ENCODE results near the gene EEFSEC.

DNA sequence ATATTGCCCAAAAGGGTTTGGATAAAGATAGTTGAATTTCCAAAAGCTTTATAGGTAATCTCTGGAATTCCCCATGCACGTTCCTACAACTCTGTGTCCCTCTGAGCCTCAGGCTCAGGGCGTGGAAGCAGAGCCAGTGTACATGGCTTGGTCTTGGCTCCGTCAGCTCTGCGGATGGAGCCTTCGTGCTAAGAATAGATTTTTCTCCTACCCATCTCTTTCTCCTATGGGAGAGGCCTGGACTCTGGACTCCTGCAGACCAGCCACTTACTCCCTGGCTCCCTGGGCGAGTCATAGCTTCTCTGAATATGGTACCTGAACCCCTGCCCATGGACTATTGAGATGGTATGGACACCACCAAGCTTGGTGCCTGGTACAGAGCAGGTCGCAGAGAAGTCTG, 99.9 kb downstream of the EEFSEC start:
- TF ChIP-seq, protein P1, sequence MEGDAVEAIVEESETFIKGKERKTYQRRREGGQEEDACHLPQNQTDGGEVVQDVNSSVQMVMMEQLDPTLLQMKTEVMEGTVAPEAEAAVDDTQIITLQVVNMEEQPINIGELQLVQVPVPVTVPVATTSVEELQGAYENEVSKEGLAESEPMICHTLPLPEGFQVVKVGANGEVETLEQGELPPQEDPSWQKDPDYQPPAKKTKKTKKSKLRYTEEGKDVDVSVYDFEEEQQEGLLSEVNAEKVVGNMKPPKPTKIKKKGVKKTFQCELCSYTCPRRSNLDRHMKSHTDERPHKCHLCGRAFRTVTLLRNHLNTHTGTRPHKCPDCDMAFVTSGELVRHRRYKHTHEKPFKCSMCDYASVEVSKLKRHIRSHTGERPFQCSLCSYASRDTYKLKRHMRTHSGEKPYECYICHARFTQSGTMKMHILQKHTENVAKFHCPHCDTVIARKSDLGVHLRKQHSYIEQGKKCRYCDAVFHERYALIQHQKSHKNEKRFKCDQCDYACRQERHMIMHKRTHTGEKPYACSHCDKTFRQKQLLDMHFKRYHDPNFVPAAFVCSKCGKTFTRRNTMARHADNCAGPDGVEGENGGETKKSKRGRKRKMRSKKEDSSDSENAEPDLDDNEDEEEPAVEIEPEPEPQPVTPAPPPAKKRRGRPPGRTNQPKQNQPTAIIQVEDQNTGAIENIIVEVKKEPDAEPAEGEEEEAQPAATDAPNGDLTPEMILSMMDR (IDR thresholded peaks at IDR 0.05; ENCODE audit: insufficient read depth, low read depth, low read length) = no peak
- no peak for TF ChIP-seq EZH2 (IDR thresholded peaks at IDR 0.05; ENCODE audit: insufficient read depth, low read length)
